ENCODE measurements around the gene CCDC85A.

Gene CCDC85A

GRCh38 chr2:56195563-56195962, 11.8 kb downstream of the CCDC85A start:
- DNase-seq = no peak

- DNase-seq = no peak
Measured at GRCh38 chr2:56197816-56198215, 14.0 kb downstream of the CCDC85A start.

- no peak for DNase-seq
Measured at GRCh38 chr2:56198936-56199335, 15.1 kb downstream of the CCDC85A start.

GRCh38 chr2:56199492-56199891, 15.7 kb downstream of the CCDC85A start:
- no peak for DNase-seq

GRCh38 chr2:56202381-56203121, 18.8 kb downstream of the CCDC85A start:
- no peak for DNase-seq

GRCh38 chr2:56204556-56204955, 20.8 kb downstream of the CCDC85A start:
- DNase-seq = no peak

GRCh38 chr2:56206250-56206649, 22.5 kb downstream of the CCDC85A start:
- no peak for DNase-seq

GRCh38 chr2:56207760-56208159, 24.0 kb downstream of the CCDC85A start:
- DNase-seq = no peak

GRCh38 chr2:56208380-56208779, 24.6 kb downstream of the CCDC85A start:
- DNase-seq = no peak

- DNase-seq = no peak
Measured at GRCh38 chr2:56209701-56210100, 25.9 kb downstream of the CCDC85A start.

- no peak for DNase-seq
Measured at GRCh38 chr2:56210291-56210690, 26.5 kb downstream of the CCDC85A start.

GRCh38 chr2:56211048-56211447, 27.3 kb downstream of the CCDC85A start:
- DNase-seq = no peak

- DNase-seq = no peak
Measured at GRCh38 chr2:56215911-56216310, 32.1 kb downstream of the CCDC85A start.

- DNase-seq = no peak
Measured at GRCh38 chr2:56217106-56217505, 33.3 kb downstream of the CCDC85A start.

- no peak for DNase-seq
Measured at GRCh38 chr2:56222481-56222880, 38.7 kb downstream of the CCDC85A start.

GRCh38 chr2:56224316-56224715, 40.5 kb downstream of the CCDC85A start:
- DNase-seq = no peak

- no peak for DNase-seq
Measured at GRCh38 chr2:56227811-56228210, 44.0 kb downstream of the CCDC85A start.

GRCh38 chr2:56229397-56230060, 45.7 kb downstream of the CCDC85A start:
- DNase-seq = no peak

- DNase-seq = no peak
Measured at GRCh38 chr2:56230156-56230555, 46.4 kb downstream of the CCDC85A start.

- no peak for DNase-seq
Measured at GRCh38 chr2:56231361-56231760, 47.6 kb downstream of the CCDC85A start.

- no peak for DNase-seq
Measured at GRCh38 chr2:56232912-56233311, 49.1 kb downstream of the CCDC85A start.

- DNase-seq = no peak
Measured at GRCh38 chr2:56234241-56234640, 50.5 kb downstream of the CCDC85A start.

GRCh38 chr2:56239030-56239429, 55.2 kb downstream of the CCDC85A start:
- no peak for DNase-seq

- DNase-seq = no peak
Measured at GRCh38 chr2:56239437-56239836, 55.6 kb downstream of the CCDC85A start.

- no peak for DNase-seq
Measured at GRCh38 chr2:56240210-56240609, 56.4 kb downstream of the CCDC85A start.

Data from stimulated activated naive CD4-positive, alpha-beta T cell (primary cell).